Nephron (organoid): ENCODE data around the gene ACP2.

Source experiments
- H3K27ac Mint-ChIP-seq, 3 experiments: 2 replicates each; pipeline ENCODE4 v1.8.0; 2020; ENCODE audit warnings: mixed read lengths in 3 of 3, mild to moderate bottlenecking in 2 of 3, moderate library complexity in 1 of 3
- H3K27me3 Mint-ChIP-seq: 2 replicates; pipeline ENCODE4 v1.8.0; 2021; ENCODE audit warnings: low read depth, mild to moderate bottlenecking, moderate library complexity, mixed read lengths
- H3K36me3 Mint-ChIP-seq: 2 replicates; pipeline ENCODE4 v1.8.0; 2020; ENCODE audit warnings: low read depth, mixed read lengths
- H3K4me1 Mint-ChIP-seq: 2 replicates; pipeline ENCODE4 v1.8.0; 2020; ENCODE audit warnings: mixed read lengths
- H3K4me3 Mint-ChIP-seq, 3 experiments: 2 replicates each; pipeline ENCODE4 v1.8.0; 2020; ENCODE audit warnings: mild to moderate bottlenecking in 3 of 3, mixed read lengths in 3 of 3, moderate library complexity in 2 of 3
- H3K9me3 Mint-ChIP-seq: 2 replicates; pipeline ENCODE4 v1.8.0; 2020; ENCODE audit warnings: mixed read lengths
- CTCF ChIP-seq, 3 experiments: fragments of 200-600 bp; sonication (generic); IDR thresholded peaks; one replicate each; pipeline ENCODE4 v1.5.0; 2021; ENCODE audit warnings: antibody characterized with exemption in 3 of 3; ENCODE audit not compliant: unreplicated experiment in 3 of 3

ACP2 gene

GRCh38 chr11:47258317-47258902 is 9.8 kb upstream of the ACP2 start:
- H3K9me3 Mint-ChIP-seq, result no peaks in the 10 kb centered on the region
- no peaks in the 10 kb centered on the region for H3K36me3 Mint-ChIP-seq
- H3K27me3 Mint-ChIP-seq, result no peaks in the 10 kb centered on the region
- no peak for TF ChIP-seq CTCF (IDR thresholded peaks at IDR 0.05; ENCODE audit: unreplicated experiment in 3 of 3)
- peak overlapping the region; percentile 91 to 95 (median 93) for H3K27ac Mint-ChIP-seq
- H3K4me3 Mint-ChIP-seq, result peak overlapping the region; percentile 69 to 77 (median 74)
- peaks cover 42% of the 10 kb centered on the region for H3K4me1 Mint-ChIP-seq

- Mint-ChIP-seq H3K27ac (peak within 1 kb of the TSS; percentile 91 to 95 (median 93)), H3K4me3 (peak within 1 kb of the TSS; percentile 69 to 77 (median 74))
Observed at GRCh38 chr11:47257517-47258316, 9.1 kb upstream of the ACP2 start, which contains the start of gene NR1H3. TSS of gene NR1H3 (plus strand) at chr11:47257996. CDS start at chr11:47259217, 1,221 bp downstream.

DNA sequence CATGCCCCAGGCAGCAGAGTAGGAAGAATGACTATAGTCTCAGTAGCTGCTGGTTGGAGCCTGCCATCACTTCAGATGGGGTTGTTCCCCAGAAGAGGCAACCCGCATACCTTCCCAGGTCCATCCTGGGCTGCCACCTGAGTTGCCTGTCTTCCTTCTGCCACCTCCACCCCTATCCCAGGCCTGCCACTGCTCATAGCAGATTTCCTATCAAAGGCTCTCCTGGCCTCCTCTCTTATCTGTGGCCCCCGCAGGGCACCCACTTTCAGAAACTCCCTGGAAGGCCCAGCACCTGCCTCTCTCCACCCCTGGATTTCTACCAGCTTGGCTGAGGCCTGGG is 8.5 kb upstream of the ACP2 start:
- Mint-ChIP-seq H3K9me3 (no peaks in the 10 kb centered on the region), H3K4me1 (peaks cover 46% of the 10 kb centered on the region), H3K27ac (peak overlapping the region; percentile 91 to 95 (median 93)), H3K27me3 (no peaks in the 10 kb centered on the region), H3K4me3 (peak overlapping the region; percentile 69 to 77 (median 74)), H3K36me3 (no peaks in the 10 kb centered on the region)
- no peak for TF ChIP-seq CTCF (IDR thresholded peaks at IDR 0.05; ENCODE audit: unreplicated experiment in 3 of 3)

More at GRCh38 chr11:47257517-47258316, 9.1 kb upstream of the ACP2 start, which contains the start of gene NR1H3:
- Mint-ChIP-seq H3K9me3 (no peaks in the 10 kb centered on the region), H3K27me3 (no peaks in the 10 kb centered on the region), H3K36me3 (no peaks in the 10 kb centered on the region), H3K4me1 (peaks cover 46% of the 10 kb centered on the region)
- peak; percentile 58 to 71 (median 66) for TF ChIP-seq CTCF (IDR thresholded peaks at IDR 0.05; ENCODE audit: unreplicated experiment in 3 of 3)

DNA sequence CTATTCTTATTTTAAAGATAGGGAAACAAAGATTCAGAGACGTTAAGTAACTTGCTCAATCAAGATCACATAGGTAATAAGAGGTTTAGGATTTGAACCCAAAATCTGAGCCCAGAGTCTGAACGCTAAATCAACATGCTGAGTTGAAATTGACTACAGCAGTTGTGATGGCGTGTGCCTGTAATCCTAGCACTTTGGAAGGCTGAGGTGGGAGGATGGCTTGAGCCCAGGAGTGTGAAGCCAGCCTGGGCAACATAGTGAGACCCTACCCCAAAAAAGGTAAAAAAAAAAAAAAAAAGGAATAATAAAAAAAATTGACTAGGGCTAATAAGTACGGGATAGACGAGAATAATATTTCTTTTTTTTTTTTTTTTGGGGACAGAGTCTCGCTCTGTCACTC is 7.8 kb upstream of the ACP2 start:
- H3K4me3 Mint-ChIP-seq, result no peak overlapping the region
- no peak for TF ChIP-seq CTCF (IDR thresholded peaks at IDR 0.05; ENCODE audit: unreplicated experiment in 3 of 3)
- H3K27ac Mint-ChIP-seq, result peak overlapping the region; percentile 88 to 99 (median 96)
- H3K9me3 Mint-ChIP-seq, result no peaks in the 10 kb centered on the region
- no peaks in the 10 kb centered on the region for H3K36me3 Mint-ChIP-seq
- no peaks in the 10 kb centered on the region for H3K27me3 Mint-ChIP-seq
- H3K4me1 Mint-ChIP-seq, result peaks cover 51% of the 10 kb centered on the region

DNA sequence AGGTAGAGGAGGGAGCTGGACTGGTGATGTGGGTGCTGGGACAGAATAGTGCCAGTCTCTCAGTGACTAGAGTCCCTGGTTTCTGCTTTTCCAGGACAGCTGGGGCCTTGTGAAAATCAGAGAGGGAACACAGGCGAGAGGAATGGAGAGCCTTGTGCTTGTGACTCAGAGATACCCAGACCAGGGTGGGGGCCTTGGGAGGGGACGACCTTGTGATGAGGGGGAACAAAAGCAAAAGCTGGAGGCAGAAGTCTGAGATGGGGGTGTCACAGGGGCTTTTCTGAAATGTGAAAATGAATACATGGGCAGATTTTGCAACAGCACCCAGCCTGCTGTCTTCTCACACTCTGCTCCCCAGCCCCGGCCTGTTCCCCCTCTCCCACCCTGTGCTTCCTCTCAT is 5.8 kb upstream of the ACP2 start:
- H3K4me1 Mint-ChIP-seq, result peaks cover 49% of the 10 kb centered on the region
- no peaks in the 10 kb centered on the region for H3K27me3 Mint-ChIP-seq
- H3K9me3 Mint-ChIP-seq, result no peaks in the 10 kb centered on the region
- H3K4me3 Mint-ChIP-seq, result peak overlapping the region; percentile 28 to 61 (median 45)
- no peak for TF ChIP-seq CTCF (IDR thresholded peaks at IDR 0.05; ENCODE audit: unreplicated experiment in 3 of 3)
- H3K27ac Mint-ChIP-seq, result peak overlapping the region; percentile 88 to 99 (median 96)
- no peaks in the 10 kb centered on the region for H3K36me3 Mint-ChIP-seq
